Spleen (tissue), 7 donors: Measurements from ENCODE around the gene KIAA1191.

Experiments used
- POLR2A ChIP-seq, 3 donors: fragments of 450-650 bp; IDR thresholded peaks; one replicate each; pipeline ENCODE4 v1.5.1; 2017; ENCODE audit warnings: antibody characterized with exemption in 3 of 3, mild to moderate bottlenecking in 1 of 3
- TF ChIP-seq, protein P1 (sequence below), 11 experiments: fragments of 200-600 bp in 7 of 11; fragments of 450-650 bp in 4 of 11; sonication (generic) in 4 of 11; IDR thresholded peaks in 8 of 11; conservative IDR thresholded peaks in 3 of 11; 1 replicate in 7 of 11; 2 replicates in 4 of 11; pipeline versions ENCODE4 v1.4.0 to v1.8.0; 2016 to 2021; ENCODE audit warnings: antibody characterized with exemption in 11 of 11, inconsistent platforms in 4 of 11, mild to moderate bottlenecking in 1 of 11
- donor health status: DM: no; HTN: no; CAD: no; lungs with moderate emphysema.
- donor health status: DM: no; HTN: no; CAD: no.
- donor health status: DM: no; HTN: no; CAD: no.

DNA sequence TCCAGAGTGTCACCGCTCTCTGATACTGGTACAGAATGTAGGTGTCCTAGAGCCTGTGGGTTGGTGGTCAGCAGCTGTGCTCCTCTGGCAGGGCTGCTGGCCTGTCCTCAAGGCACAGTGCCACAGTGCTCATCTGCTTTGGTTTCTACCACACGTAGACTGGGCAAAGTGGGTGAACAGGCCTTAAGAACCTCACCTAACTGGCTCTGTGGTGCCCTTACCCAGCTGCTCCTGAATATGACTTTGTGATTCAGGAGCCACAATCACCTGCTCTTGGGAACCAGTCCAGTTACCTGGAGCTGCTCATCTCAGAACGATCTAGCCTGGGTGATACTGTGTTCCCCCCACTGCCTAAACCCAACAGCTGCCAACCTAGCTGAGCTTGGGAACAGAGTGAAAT is 20.4 kb upstream of the KIAA1191 start:
- TF ChIP-seq, protein P1, sequence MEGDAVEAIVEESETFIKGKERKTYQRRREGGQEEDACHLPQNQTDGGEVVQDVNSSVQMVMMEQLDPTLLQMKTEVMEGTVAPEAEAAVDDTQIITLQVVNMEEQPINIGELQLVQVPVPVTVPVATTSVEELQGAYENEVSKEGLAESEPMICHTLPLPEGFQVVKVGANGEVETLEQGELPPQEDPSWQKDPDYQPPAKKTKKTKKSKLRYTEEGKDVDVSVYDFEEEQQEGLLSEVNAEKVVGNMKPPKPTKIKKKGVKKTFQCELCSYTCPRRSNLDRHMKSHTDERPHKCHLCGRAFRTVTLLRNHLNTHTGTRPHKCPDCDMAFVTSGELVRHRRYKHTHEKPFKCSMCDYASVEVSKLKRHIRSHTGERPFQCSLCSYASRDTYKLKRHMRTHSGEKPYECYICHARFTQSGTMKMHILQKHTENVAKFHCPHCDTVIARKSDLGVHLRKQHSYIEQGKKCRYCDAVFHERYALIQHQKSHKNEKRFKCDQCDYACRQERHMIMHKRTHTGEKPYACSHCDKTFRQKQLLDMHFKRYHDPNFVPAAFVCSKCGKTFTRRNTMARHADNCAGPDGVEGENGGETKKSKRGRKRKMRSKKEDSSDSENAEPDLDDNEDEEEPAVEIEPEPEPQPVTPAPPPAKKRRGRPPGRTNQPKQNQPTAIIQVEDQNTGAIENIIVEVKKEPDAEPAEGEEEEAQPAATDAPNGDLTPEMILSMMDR (IDR thresholded peaks at IDR 0.05 in 8 of 11, conservative IDR thresholded peaks at IDR 0.05 in 3 of 11): no peak
- TF ChIP-seq POLR2A (IDR thresholded peaks at IDR 0.05): no peak
